Measurements from ENCODE around the gene GFER. TPM values are rescaled to one million over a fixed set of nuclear protein-coding genes. Genes with fewer than 3 reads are reported as not detected.

GFER gene
- total and polyA plus RNA-seq, 7 experiments from 2014 or later, result 14.0 to 30.8 (median 19.6) TPM

- no peak for DNase-seq
- H3K9me3 ChIP-seq (ENCODE audit: control insufficient read depth in 2 of 3, low read length in 3 of 3), result no peaks in the 10 kb centered on the region
- POLR2A ChIA-PET, result interaction anchor here (0.5 to 1.2 kb wide), 6 partner anchors 8 to 605 kb away, joined by 3 to 8 read pairs (median 3); partner anchors contain the start of genes RPS2 and TRAF7
- no peak for ATAC-seq
- Mint-ChIP-seq H3K4me1 (peaks cover 7 to 22% (median 10%) of the 10 kb centered on the region in 7 donors), H3K4me3 (no peak overlapping the region), H3K36me3 (peaks cover 0 to 9% (median 7%) of the 10 kb centered on the region in 5 donors), H3K27ac (no peak overlapping the region), H3K27me3 (no peaks in the 10 kb centered on the region), H3K9me3 (no peaks in the 10 kb centered on the region)
- peaks cover 0 to 67% (median 5%) of the 10 kb centered on the region in 3 experiments for H3K36me3 ChIP-seq (ENCODE audit: control insufficient read depth in 2 of 3, insufficient read depth in 3 of 3, low read length in 3 of 3)
- H3K27me3 ChIP-seq (ENCODE audit: control insufficient read depth in 2 of 2, insufficient read depth in 2 of 2, low read length in 2 of 2), result no peaks in the 10 kb centered on the region
- H3K27ac ChIP-seq (ENCODE audit: low read depth, low read length), result no peak overlapping the region
- peaks cover 6 to 12% of the 10 kb centered on the region in 2 donors for H3K4me1 ChIP-seq (ENCODE audit: control insufficient read depth in 2 of 2, insufficient read depth in 2 of 2, low read length in 2 of 2)
- intact Hi-C loops (cut with micrococcal nuclease), result no loop called here
- CTCF ChIA-PET, result interaction anchor here (0.6 kb wide), 2 partner anchors 151 to 419 kb away, joined by 3 read pairs; no protein-coding TSS in a partner anchor
- no peak overlapping the region for H3K4me3 ChIP-seq (ENCODE audit: low read length)
Observed at GRCh38 chr16:2001456-2002355, 17.7 kb downstream of the GFER start.

GRCh38 chr16:2002406-2003230 lies 18.6 kb downstream of the GFER start:
- peaks cover 0 to 59% (median 5%) of the 10 kb centered on the region in 3 experiments for H3K36me3 ChIP-seq (ENCODE audit: control insufficient read depth in 2 of 3, insufficient read depth in 3 of 3, low read length in 3 of 3)
- no peak for ATAC-seq
- POLR2A ChIA-PET, result interaction anchor here (0.5 to 2.1 kb wide), 6 partner anchors 9 to 606 kb away, joined by 3 to 8 read pairs (median 3); partner anchors contain the start of genes FAHD1 and TRAF7
- H3K27me3 ChIP-seq (ENCODE audit: control insufficient read depth in 2 of 2, insufficient read depth in 2 of 2, low read length in 2 of 2), result no peaks in the 10 kb centered on the region
- H3K4me3 Mint-ChIP-seq, result no peak overlapping the region
- H3K4me3 ChIP-seq (ENCODE audit: low read length), result no peak overlapping the region
- H3K9me3 ChIP-seq (ENCODE audit: control insufficient read depth in 2 of 3, low read length in 3 of 3), result no peaks in the 10 kb centered on the region
- H3K36me3 Mint-ChIP-seq, result peaks cover 0 to 9% (median 3%) of the 10 kb centered on the region in 5 donors
- H3K4me1 ChIP-seq (ENCODE audit: control insufficient read depth in 2 of 2, insufficient read depth in 2 of 2, low read length in 2 of 2), result peaks cover 13 to 15% of the 10 kb centered on the region in 2 donors
- H3K9me3 Mint-ChIP-seq, result no peaks in the 10 kb centered on the region
- no peak overlapping the region for H3K27ac ChIP-seq (ENCODE audit: low read depth, low read length)
- CTCF ChIA-PET, result interaction anchor here (0.6 to 1.7 kb wide), 8 partner anchors 135 to 801 kb away, joined by 3 to 11 read pairs (median 3); partner anchors contain the start of gene TRAF7
- DNase-seq, result no peak
- H3K4me1 Mint-ChIP-seq, result peaks cover 9 to 28% (median 18%) of the 10 kb centered on the region in 7 donors
- no peak overlapping the region for H3K27ac Mint-ChIP-seq
- H3K27me3 Mint-ChIP-seq, result no peaks in the 10 kb centered on the region
- intact Hi-C loops (cut with micrococcal nuclease), result no loop called here

GRCh38 chr16:2003231-2003826 lies 19.3 kb downstream of the GFER start:
- peaks cover 0 to 10% (median under 1%) of the 10 kb centered on the region in 5 donors for H3K36me3 Mint-ChIP-seq
- POLR2A ChIA-PET, result interaction anchor here (0.8 to 2.4 kb wide), 5 partner anchors 10 to 176 kb away, joined by 3 to 8 read pairs (median 3); partner anchors contain the start of genes FAHD1, RAB26 and RPS2
- ATAC-seq, result no peak
- no peak overlapping the region for H3K4me3 ChIP-seq (ENCODE audit: low read length)
- H3K36me3 ChIP-seq (ENCODE audit: control insufficient read depth in 2 of 3, insufficient read depth in 3 of 3, low read length in 3 of 3), result peaks cover 0 to 53% (median 5%) of the 10 kb centered on the region in 3 experiments
- H3K27ac ChIP-seq (ENCODE audit: low read depth, low read length), result no peak overlapping the region
- CTCF ChIA-PET, result interaction anchor here (0.6 to 1.7 kb wide), 7 partner anchors 133 to 802 kb away, joined by 3 to 11 read pairs (median 3); partner anchors contain the start of genes PKD1 and TRAF7
- DNase-seq, result no peak
- H3K4me1 ChIP-seq (ENCODE audit: control insufficient read depth in 2 of 2, insufficient read depth in 2 of 2, low read length in 2 of 2), result peaks cover 20 to 22% of the 10 kb centered on the region in 2 donors
- H3K27me3 ChIP-seq (ENCODE audit: control insufficient read depth in 2 of 2, insufficient read depth in 2 of 2, low read length in 2 of 2), result no peaks in the 10 kb centered on the region
- peak overlapping the region in 1 of 10 donors; percentile 66 for H3K4me3 Mint-ChIP-seq
- intact Hi-C loops (cut with micrococcal nuclease), result no loop called here
- no peaks in the 10 kb centered on the region for H3K9me3 Mint-ChIP-seq
- H3K4me1 Mint-ChIP-seq, result peaks cover 14 to 35% (median 24%) of the 10 kb centered on the region in 7 donors
- no peak overlapping the region for H3K27ac Mint-ChIP-seq
- no peaks in the 10 kb centered on the region for H3K27me3 Mint-ChIP-seq
- no peaks in the 10 kb centered on the region for H3K9me3 ChIP-seq (ENCODE audit: control insufficient read depth in 2 of 3, low read length in 3 of 3)

- H3K27ac ChIP-seq (ENCODE audit: low read depth, low read length), result no peak overlapping the region
- peaks cover 20 to 41% (median 30%) of the 10 kb centered on the region in 7 donors for H3K4me1 Mint-ChIP-seq
- POLR2A ChIA-PET, result interaction anchor here (0.7 to 2.4 kb wide), 8 partner anchors 9 to 177 kb away, joined by 3 to 8 read pairs (median 4); partner anchors contain the start of genes FAHD1, RAB26, RPS2 and TRAF7
Observed at GRCh38 chr16:2003827-2004641, 20.0 kb downstream of the GFER start.

GRCh38 chr16:2004795-2005517 lies 21.0 kb downstream of the GFER start:
- Histone ChIP-seq H3K36me3 (ENCODE audit: control insufficient read depth in 2 of 3, insufficient read depth in 3 of 3, low read length in 3 of 3) (peaks cover 0 to 37% (median 5%) of the 10 kb centered on the region in 3 experiments), H3K4me1 (ENCODE audit: control insufficient read depth in 2 of 2, insufficient read depth in 2 of 2, low read length in 2 of 2) (peaks cover 29 to 31% of the 10 kb centered on the region in 2 donors), H3K27me3 (ENCODE audit: control insufficient read depth in 2 of 2, insufficient read depth in 2 of 2, low read length in 2 of 2) (no peaks in the 10 kb centered on the region), H3K27ac (ENCODE audit: low read depth, low read length) (no peak overlapping the region), H3K4me3 (ENCODE audit: low read length) (no peak overlapping the region), H3K9me3 (ENCODE audit: control insufficient read depth in 2 of 3, low read length in 3 of 3) (no peaks in the 10 kb centered on the region)
- DNase-seq (no peak), ATAC-seq (no peak)
- POLR2A ChIA-PET, result interaction anchor here (1.3 to 2.4 kb wide), 4 partner anchors 10 to 150 kb away, joined by 4 to 8 read pairs (median 6); partner anchors contain the start of genes RPS2 and TRAF7
- Mint-ChIP-seq H3K4me3 (peak overlapping the region in 2 of 10 donors; percentile 14 to 21), H3K27me3 (no peaks in the 10 kb centered on the region), H3K27ac (no peak overlapping the region), H3K36me3 (peaks cover 0 to 12% (median 0%) of the 10 kb centered on the region in 5 donors), H3K9me3 (no peaks in the 10 kb centered on the region), H3K4me1 (peaks cover 22 to 42% (median 30%) of the 10 kb centered on the region in 7 donors)
- CTCF ChIA-PET, result interaction anchor here (0.6 to 1.6 kb wide), 2 partner anchors 19 to 150 kb away, joined by 3 to 11 read pairs; partner anchors contain the start of gene TRAF7
- intact Hi-C loops (cut with micrococcal nuclease), result loop anchor here in 1 of 2 donors (5.0 kb wide), 1 partner anchor 42 kb away; the partner anchor contains the start of genes NTHL1 and TSC2

More at GRCh38 chr16:2003827-2004641, 20.0 kb downstream of the GFER start:
- Mint-ChIP-seq H3K27ac (no peak overlapping the region), H3K4me3 (peak overlapping the region in 3 of 10 donors; percentile 35 to 66 (median 58)), H3K27me3 (no peaks in the 10 kb centered on the region), H3K9me3 (no peaks in the 10 kb centered on the region), H3K36me3 (peaks cover 0 to 12% (median 0%) of the 10 kb centered on the region in 5 donors)
- DNase-seq (peak; percentile 71 to 91 (median 83)), ATAC-seq (peak; percentile 98)
- CTCF ChIA-PET, result interaction anchor here (0.6 to 1.7 kb wide), 9 partner anchors 18 to 803 kb away, joined by 3 to 11 read pairs (median 3); partner anchors contain the start of genes GFER, PKD1 and TRAF7
- no peak overlapping the region for H3K4me3 ChIP-seq (ENCODE audit: low read length)
- no peaks in the 10 kb centered on the region for H3K27me3 ChIP-seq (ENCODE audit: control insufficient read depth in 2 of 2, insufficient read depth in 2 of 2, low read length in 2 of 2)
- intact Hi-C loops (cut with micrococcal nuclease), result no loop called here
- H3K4me1 ChIP-seq (ENCODE audit: control insufficient read depth in 2 of 2, insufficient read depth in 2 of 2, low read length in 2 of 2), result peaks cover 27 to 29% of the 10 kb centered on the region in 2 donors
- H3K36me3 ChIP-seq (ENCODE audit: control insufficient read depth in 2 of 3, insufficient read depth in 3 of 3, low read length in 3 of 3), result peaks cover 0 to 46% (median 5%) of the 10 kb centered on the region in 3 experiments
- H3K9me3 ChIP-seq (ENCODE audit: control insufficient read depth in 2 of 3, low read length in 3 of 3), result no peaks in the 10 kb centered on the region
